ENCODE data around the gene OR14A2. TPM values are rescaled to one million over a fixed set of nuclear protein-coding genes. Genes with fewer than 3 reads are reported as not detected.
"Not testable (repeated sequence)": the region's sequence is repeated elsewhere in the genome, so short reads cannot be mapped to it uniquely, and the experiment has no call there.

Gene OR14A2
- total RNA-seq, 2 experiments from 2014 or later: not detected

DNA sequence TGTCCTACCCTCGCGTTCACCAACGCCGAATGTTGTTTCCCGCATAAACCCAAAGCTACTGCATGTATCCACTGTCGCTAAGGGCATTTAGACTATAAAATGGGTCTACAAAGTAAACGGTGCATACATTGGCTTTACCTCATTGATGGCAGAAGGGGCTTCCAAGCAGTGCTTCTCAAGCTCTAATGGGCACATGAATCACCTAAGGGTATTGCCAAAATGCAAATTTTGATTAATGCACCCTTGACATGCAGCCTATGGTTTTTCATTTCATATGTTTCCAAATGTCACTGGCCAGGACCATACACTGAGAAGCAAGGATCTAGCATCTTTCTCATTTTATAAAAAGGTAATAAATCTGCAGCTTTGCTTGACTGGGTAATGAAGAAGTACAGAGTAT lies 34.2 kb downstream of the OR14A2 start:
- Mint-ChIP-seq H3K36me3 (no peaks in the 10 kb centered on the region), H3K9me3 (no peaks in the 10 kb centered on the region)
- POLR2A ChIA-PET: no interaction called here

DNA sequence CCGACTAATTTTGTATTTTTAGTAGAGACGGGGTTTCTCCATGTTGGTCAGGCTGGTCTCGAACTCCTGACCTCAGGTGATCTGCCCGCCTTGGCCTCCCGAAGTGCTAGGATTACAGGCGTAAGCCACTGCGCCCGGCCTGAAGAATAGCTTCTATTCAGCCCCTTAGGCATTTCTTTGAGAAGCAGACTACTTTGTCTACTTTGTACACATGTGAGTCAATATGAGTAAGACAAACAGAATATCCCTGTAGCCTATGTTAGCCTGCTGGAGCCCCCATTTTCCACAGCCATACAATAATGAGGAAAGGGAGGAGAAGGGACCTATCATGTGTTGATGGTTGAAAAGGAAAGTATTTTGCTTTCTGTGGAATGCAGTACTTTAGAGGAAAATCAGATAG lies 37.3 kb downstream of the OR14A2 start:
- DNase-seq; H3K27me3 Mint-ChIP-seq; H3K36me3 Mint-ChIP-seq; H3K4me1 Mint-ChIP-seq; ATAC-seq (ENCODE audit: low read depth); POLR2A ChIA-PET; H3K4me3 Mint-ChIP-seq; H3K9me3 Mint-ChIP-seq; H3K27ac Mint-ChIP-seq: not testable (repeated sequence)

More for the DNA sequence above, 34.2 kb downstream of the OR14A2 start:
- no peaks in the 10 kb centered on the region for H3K4me1 Mint-ChIP-seq
- DNase-seq: no peak
- no peaks in the 10 kb centered on the region for H3K27me3 Mint-ChIP-seq
- no peak overlapping the region for H3K27ac Mint-ChIP-seq
- no peak overlapping the region for H3K4me3 Mint-ChIP-seq
- ATAC-seq (ENCODE audit: low read depth): no peak

DNA sequence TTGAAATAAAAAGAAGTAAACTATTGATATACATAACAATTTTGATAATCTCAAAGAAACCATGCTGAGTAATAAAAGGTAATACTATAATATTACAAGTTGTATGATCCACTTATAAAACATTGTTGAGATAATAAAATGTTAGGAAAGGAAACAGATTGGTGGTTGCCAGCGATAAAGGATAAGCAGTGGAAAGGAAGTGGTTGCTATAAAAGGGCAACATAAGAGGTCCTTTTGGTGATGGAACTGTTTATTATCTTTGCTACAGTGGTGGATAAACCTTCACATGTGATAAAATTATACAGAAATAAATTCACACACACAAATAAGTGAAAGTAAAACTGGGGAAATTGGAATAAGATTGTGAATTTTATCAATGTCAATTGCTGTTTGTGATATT lies 46.6 kb downstream of the OR14A2 start:
- Mint-ChIP-seq H3K27me3 (no peaks in the 10 kb centered on the region), H3K27ac (no peak overlapping the region), H3K9me3 (no peaks in the 10 kb centered on the region), H3K36me3 (no peaks in the 10 kb centered on the region), H3K4me3 (no peak overlapping the region), H3K4me1 (no peaks in the 10 kb centered on the region)
- POLR2A ChIA-PET: no interaction called here
- DNase-seq (no peak), ATAC-seq (ENCODE audit: low read depth) (no peak)

DNA sequence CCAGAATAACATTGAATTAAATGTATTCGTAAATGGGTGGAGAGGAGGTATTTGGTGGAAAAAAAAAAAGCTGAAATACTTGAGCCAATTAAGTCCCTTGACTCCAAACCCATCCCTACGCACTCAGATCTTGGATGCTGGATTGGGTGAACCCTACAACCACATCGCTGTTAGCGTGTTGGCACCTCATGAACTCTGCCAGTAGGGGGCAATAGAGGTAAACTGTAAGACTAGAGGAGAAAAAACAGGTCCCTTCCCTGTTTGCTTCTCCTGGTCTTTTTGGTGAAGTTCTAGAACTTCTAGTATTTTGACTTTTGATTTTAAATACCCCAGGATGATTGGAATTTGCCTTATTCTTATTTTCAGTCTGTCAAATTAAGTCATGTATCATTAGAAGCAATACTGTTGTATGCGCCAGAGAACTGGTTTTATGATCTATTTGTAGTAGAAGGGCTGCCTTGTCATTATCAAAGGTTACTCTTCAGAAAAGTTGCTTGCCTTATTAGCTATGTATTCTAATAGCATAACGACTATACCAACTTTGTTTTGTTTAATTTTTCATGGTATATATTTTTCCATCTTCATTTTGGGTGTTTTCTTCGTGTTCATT lies 66.5 kb downstream of the OR14A2 start:
- Mint-ChIP-seq H3K4me3 (no peak overlapping the region), H3K27ac (no peak overlapping the region), H3K9me3 (no peaks in the 10 kb centered on the region), H3K4me1 (no peaks in the 10 kb centered on the region), H3K27me3 (peaks cover 5% of the 10 kb centered on the region), H3K36me3 (no peaks in the 10 kb centered on the region)
- ATAC-seq (ENCODE audit: low read depth): no peak
- peak; percentile 25 for DNase-seq
- POLR2A ChIA-PET: no interaction called here

DNA sequence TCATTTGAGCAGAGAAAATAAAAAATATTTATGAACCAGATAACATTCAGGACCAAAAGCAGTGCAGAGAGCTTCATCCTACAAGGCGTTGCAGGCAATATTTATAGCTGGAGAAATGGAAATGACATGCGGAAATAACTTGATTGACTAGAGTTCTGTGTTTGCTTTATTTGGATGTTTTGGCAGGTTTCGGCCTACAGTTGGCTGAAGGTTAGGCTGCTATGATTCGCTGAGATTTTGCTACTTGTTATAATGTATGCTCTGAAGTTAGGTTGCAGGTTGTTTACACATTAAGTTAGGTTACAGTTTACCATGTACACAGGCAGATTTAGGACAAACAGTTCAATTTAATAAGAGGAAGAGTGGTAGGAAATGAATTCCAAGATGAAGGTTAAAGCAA lies 67.8 kb downstream of the OR14A2 start:
- peaks cover 5% of the 10 kb centered on the region for H3K27me3 Mint-ChIP-seq
- H3K4me3 Mint-ChIP-seq: no peak overlapping the region
- H3K9me3 Mint-ChIP-seq: no peaks in the 10 kb centered on the region
- H3K27ac Mint-ChIP-seq: no peak overlapping the region
- DNase-seq (no peak), ATAC-seq (ENCODE audit: low read depth) (no peak)
- no peaks in the 10 kb centered on the region for H3K36me3 Mint-ChIP-seq
- no peaks in the 10 kb centered on the region for H3K4me1 Mint-ChIP-seq
- POLR2A ChIA-PET: no interaction called here

DNA sequence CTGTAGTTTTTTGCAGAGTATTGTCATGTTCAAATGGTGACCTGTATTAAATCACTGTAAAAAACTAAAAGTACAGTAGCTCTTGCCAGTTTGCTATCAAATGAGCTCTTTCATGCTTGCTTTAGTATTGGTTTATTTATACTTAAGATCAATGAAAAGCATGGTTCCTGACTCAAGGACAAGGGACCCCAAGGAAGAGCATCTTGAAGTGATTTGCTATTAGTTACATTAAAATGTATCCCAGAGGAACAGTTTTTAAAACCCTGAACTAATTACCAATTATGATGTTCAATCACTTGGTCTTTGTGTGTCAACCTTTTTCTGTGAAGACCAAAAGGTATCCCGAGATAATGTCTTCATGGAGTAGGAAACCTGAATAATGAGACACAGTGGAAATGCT lies 68.3 kb downstream of the OR14A2 start, which contains the start of gene OR13G1:
Gene OR13G1 (minus strand): TSS at position 101 of the 400 bp plus-strand sequence. CDS start 6,698 bp downstream, outside the sequence.
- H3K36me3 Mint-ChIP-seq: no peaks in the 10 kb centered on the region
- H3K4me3 Mint-ChIP-seq: no peak within 1 kb of the TSS
- DNase-seq (no peak), ATAC-seq (ENCODE audit: low read depth) (no peak)
- H3K27me3 Mint-ChIP-seq: peaks cover 5% of the 10 kb centered on the region
- no peaks in the 10 kb centered on the region for H3K9me3 Mint-ChIP-seq
- H3K27ac Mint-ChIP-seq: no peak within 1 kb of the TSS
- POLR2A ChIA-PET: no interaction called here
- H3K4me1 Mint-ChIP-seq: no peaks in the 10 kb centered on the region

Other genes starting within 250 kb of the OR14A2 start
- not detected for gene OR2C3, start 211.7 kb downstream of the OR14A2 start, total RNA-seq
- gene GCSAML, start 199.0 kb downstream of the OR14A2 start, total RNA-seq: not detected
- gene OR2G2, start 159.8 kb downstream of the OR14A2 start, total RNA-seq: not detected
- gene OR2G3, start 142.6 kb downstream of the OR14A2 start, total RNA-seq: not detected
- not detected for gene OR13G1, start 68.4 kb downstream of the OR14A2 start, total RNA-seq
- not detected for gene OR6F1, start 31.5 kb downstream of the OR14A2 start, total RNA-seq
- not detected for gene OR14K1, start 9.5 kb downstream of the OR14A2 start, total RNA-seq
- gene OR1C1, start 12.4 kb upstream of the OR14A2 start, total RNA-seq: not detected
- not detected for gene OR14A16, start 76.0 kb upstream of the OR14A2 start, total RNA-seq
- not detected for gene OR11L1, start 93.8 kb upstream of the OR14A2 start, total RNA-seq
- gene TRIM58, start 109.0 kb upstream of the OR14A2 start, total RNA-seq: under 1 TPM; 0.08 to 0.09 TPM
- not detected for gene OR2W3, start 147.4 kb upstream of the OR14A2 start, total RNA-seq
- not detected for gene OR2T8, start 172.1 kb upstream of the OR14A2 start, total RNA-seq
- gene OR2AJ1, start 176.7 kb upstream of the OR14A2 start, total RNA-seq: not detected
- not detected for gene OR2L8, start 200.7 kb upstream of the OR14A2 start, total RNA-seq
- gene OR2AK2, start 217.1 kb upstream of the OR14A2 start, total RNA-seq: not detected

Data from activated naive CD8-positive, alpha-beta T cell treated with anti-CD3 and anti-CD28 coated beads, Interleukin-2, amount 10 ng/mL, durations not matched to agents 7 days and 5 days (primary cell).